ENCODE measurements around the gene ARHGAP8.

GRCh38 chr22:44755417-44755816 is 3.0 kb downstream of the ARHGAP8 start:
- TF ChIP-seq CTCF (IDR thresholded peaks at IDR 0.05; ENCODE audit: low read depth, low read length) (no peak), POLR2A (IDR thresholded peaks at IDR 0.05; ENCODE audit: extremely low read depth, insufficient read length) (no peak), MYC (IDR thresholded peaks at IDR 0.05; ENCODE audit: low read depth, low read length) (no peak)
- TF ChIP-seq, protein P1, sequence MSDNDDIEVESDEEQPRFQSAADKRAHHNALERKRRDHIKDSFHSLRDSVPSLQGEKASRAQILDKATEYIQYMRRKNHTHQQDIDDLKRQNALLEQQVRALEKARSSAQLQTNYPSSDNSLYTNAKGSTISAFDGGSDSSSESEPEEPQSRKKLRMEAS (IDR thresholded peaks at IDR 0.05; ENCODE audit: low read depth, low read length): no peak
